Bronchial epithelial cell (primary cell): Measurements from ENCODE around the gene TXNRD2. TPM values are rescaled to one million over a fixed set of nuclear protein-coding genes. Genes with fewer than 3 reads are reported as not detected.

ENCODE experiments used
- DNase-seq: peaks from one replicate; pipeline ENCODE4 v3.0.0-alpha.2; 2010; ENCODE audit warnings: low read depth
- FAIRE-seq: peaks from 2 replicates; lab custom pipeline; 2011; peaks lifted over from hg19 to GRCh38; lab: Jason Lieb, UNC
- H3K27me3 ChIP-seq: 2 replicates; pipeline ENCODE4 v1.5.1; 2011; ENCODE audit warnings: low read length; ENCODE audit not compliant: control insufficient read depth, insufficient read depth
- H3K36me3 ChIP-seq: 2 replicates; pipeline ENCODE4 v1.5.1; 2011; ENCODE audit warnings: low read length; ENCODE audit not compliant: control insufficient read depth, insufficient read depth
- H3K4me3 ChIP-seq: 2 replicates; pipeline ENCODE4 v1.5.1; 2011; ENCODE audit warnings: mild to moderate bottlenecking, low read depth, low read length, control low read depth
- total RNA-seq: library from RNA; depleted of rRNA; stranded (reverse); fragments of >200 nt; gene quantifications from 2 replicates; pipeline ENCODE4 v1.2.1, GENCODE V29; 2014
- TF ChIP-seq, protein P1 (sequence below): IDR thresholded peaks from 2 replicates; pipeline ENCODE4 v1.5.1; 2011; ENCODE audit warnings: mild to moderate bottlenecking, moderate library complexity, low read length, control low read depth, inconsistent platforms; ENCODE audit not compliant: insufficient read depth, severe bottlenecking

Gene TXNRD2
- total RNA-seq, 1 donor from 2014 or later: 12.9 TPM

DNA sequence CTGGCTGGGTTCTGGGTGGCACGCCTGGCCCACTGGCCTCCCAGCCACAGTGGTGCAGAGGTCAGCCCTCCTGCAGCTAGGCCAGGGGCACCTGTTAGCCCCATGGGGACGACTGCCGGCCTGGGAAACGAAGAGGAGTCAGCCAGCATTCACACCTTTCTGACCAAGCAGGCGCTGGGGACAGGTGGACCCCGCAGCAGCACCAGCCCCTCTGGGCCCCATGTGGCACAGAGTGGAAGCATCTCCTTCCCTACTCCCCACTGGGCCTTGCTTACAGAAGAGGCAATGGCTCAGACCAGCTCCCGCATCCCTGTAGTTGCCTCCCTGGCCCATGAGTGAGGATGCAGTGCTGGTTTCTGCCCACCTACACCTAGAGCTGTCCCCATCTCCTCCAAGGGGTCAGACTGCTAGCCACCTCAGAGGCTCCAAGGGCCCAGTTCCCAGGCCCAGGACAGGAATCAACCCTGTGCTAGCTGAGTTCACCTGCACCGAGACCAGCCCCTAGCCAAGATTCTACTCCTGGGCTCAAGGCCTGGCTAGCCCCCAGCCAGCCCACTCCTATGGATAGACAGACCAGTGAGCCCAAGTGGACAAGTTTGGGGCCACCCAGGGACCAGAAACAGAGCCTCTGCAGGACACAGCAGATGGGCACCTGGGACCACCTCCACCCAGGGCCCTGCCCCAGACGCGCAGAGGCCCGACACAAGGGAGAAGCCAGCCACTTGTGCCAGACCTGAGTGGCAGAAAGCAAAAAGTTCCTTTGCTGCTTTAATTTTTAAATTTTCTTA is 27.7 kb upstream of the TXNRD2 start:
- no peak for FAIRE-seq
- DNase-seq: no peak
- Histone ChIP-seq H3K27me3 (no peaks in the 10 kb centered on the region), H3K36me3 (peaks cover 26% of the 10 kb centered on the region), H3K4me3 (no peak overlapping the region)
- TF ChIP-seq, protein P1, sequence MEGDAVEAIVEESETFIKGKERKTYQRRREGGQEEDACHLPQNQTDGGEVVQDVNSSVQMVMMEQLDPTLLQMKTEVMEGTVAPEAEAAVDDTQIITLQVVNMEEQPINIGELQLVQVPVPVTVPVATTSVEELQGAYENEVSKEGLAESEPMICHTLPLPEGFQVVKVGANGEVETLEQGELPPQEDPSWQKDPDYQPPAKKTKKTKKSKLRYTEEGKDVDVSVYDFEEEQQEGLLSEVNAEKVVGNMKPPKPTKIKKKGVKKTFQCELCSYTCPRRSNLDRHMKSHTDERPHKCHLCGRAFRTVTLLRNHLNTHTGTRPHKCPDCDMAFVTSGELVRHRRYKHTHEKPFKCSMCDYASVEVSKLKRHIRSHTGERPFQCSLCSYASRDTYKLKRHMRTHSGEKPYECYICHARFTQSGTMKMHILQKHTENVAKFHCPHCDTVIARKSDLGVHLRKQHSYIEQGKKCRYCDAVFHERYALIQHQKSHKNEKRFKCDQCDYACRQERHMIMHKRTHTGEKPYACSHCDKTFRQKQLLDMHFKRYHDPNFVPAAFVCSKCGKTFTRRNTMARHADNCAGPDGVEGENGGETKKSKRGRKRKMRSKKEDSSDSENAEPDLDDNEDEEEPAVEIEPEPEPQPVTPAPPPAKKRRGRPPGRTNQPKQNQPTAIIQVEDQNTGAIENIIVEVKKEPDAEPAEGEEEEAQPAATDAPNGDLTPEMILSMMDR: no peak

DNA sequence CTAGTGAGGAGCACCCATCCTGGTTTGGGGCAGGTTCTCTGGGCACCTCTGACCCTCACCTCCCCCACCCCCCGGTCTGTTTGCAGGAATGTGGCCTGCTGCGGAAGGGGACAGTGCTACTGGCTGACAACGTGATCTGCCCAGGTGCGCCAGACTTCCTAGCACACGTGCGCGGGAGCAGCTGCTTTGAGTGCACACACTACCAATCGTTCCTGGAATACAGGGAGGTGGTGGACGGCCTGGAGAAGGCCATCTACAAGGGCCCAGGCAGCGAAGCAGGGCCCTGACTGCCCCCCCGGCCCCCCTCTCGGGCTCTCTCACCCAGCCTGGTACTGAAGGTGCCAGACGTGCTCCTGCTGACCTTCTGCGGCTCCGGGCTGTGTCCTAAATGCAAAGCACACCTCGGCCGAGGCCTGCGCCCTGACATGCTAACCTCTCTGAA is 26.9 kb upstream of the TXNRD2 start:
- no peak for FAIRE-seq
- H3K4me3 ChIP-seq: no peak overlapping the region
- H3K36me3 ChIP-seq: peaks cover 33% of the 10 kb centered on the region
- TF ChIP-seq, protein P1: no peak
- H3K27me3 ChIP-seq: no peaks in the 10 kb centered on the region
- no peak for DNase-seq

DNA sequence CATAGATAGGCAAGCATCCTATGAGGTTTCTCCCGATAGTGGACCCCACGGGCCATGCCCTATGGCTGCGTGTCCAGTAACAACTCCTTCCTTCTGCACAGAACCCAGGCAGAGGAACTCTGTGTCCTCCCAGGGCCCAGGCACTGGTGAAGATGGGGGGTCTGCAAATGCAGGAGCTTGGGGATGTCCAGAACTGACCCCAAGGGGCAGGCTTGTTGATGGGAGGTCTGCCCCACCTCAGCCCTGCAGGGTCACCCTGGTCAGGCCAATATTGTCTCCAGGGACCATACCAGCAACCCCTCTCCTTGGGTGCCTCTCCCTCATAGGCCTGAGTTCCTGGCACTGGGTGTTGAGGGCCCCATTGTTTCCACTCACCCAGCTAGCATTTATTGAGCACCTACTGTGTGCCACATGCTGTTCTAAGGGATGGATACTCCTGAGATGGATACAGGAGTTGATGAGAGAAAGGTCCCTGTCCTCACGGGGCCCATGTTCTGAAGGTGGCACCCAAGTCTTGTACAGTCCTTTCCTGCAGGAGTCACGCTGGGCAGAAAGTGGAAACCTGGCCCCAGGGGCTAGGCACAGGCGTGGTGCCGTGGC is 26.3 kb upstream of the TXNRD2 start:
- no peak for FAIRE-seq
- DNase-seq: no peak
- TF ChIP-seq, protein P1: no peak
- no peaks in the 10 kb centered on the region for H3K27me3 ChIP-seq
- no peak overlapping the region for H3K4me3 ChIP-seq
- H3K36me3 ChIP-seq: peaks cover 33% of the 10 kb centered on the region

DNA sequence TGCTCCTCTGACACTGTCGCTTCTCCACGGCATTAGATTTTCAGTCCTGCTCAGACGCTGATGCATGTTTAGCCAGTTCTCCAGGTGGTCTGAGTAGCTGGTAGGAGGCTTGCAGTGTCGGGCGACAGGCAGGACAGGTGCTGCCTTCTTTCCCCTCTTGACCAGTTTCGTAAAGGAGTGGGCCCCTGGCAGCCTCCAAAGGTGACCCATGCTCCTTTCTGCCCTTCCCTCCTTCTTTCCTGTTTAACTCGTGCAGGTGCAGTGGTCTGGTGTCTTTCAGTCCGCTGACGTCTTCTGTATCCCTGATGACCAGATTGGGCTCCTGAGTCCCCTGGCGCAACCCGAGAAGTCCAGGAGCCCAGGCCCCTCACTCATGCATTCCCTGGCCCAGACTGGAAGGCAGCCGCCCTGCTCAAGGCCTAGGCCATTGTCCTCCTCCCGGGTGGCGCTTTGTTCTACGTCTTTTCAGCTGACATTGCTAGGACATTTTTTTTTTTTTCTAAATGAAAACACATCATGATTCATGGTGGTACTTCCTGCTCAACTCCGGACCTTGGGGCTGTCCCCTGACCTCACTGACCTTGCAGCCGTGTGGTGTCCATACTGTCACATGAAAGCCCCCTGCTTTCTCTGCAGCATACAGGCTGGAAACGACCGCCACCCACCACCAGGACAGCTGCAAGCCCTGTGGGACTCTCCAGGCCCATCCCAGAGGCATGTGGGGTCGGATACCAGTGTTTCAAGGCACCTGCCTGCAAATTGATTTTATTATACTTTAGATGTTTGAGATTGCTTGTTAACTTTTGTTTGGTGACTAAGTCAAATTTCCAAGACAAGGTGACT is 25.5 kb upstream of the TXNRD2 start:
- TF ChIP-seq, protein P1: no peak
- H3K27me3 ChIP-seq: no peaks in the 10 kb centered on the region
- no peak for FAIRE-seq
- H3K4me3 ChIP-seq: no peak overlapping the region
- H3K36me3 ChIP-seq: peaks cover 33% of the 10 kb centered on the region
- DNase-seq: no peak

DNA sequence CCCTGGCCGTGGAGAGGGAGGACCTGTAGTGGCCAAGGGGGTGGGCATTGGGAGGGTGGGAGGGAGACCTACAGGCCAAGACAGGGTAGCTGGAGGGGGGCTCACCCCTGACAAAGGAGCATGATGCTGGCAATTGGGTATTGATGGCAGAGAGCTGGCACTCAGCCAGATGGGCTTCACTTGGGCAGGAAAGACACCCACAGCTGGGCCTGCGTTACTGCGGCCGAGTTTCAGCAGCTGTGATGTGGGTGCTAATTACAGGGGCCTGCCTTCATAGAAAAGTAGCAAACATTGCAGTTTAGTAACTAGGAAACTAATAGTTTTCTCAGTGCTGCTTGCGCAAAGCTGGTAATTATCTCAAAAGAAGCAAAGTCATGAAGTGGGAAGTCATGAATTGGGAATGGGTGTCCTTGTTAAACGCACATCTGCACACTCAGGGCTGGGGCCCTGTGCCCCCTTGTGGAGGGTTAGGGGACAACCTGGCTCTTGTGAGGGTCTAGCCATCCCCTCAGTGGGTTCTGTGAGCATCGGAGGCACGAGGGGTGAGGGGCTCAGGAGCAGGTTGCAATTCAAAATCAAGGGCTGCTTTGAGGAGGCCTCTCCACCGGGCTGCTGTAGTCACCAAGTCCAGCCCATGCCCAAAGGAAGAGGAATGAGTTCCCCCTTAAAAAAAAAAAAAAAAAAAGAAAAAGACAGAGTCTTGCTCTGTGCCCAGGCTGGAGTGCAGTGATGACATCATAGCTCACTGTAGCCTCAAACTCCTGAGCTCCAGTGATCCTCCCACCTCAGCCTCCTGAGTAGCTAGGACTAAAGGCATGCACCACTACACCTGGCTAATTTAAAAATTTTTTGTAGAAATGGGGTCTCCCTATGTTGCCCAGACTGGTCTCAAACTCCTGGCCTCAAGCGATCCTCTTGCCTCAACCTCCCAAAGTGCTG is 24.4 kb upstream of the TXNRD2 start:
- FAIRE-seq: no peak
- DNase-seq: no peak
- TF ChIP-seq, protein P1: peak; percentile 36
- H3K36me3 ChIP-seq: peaks cover 30% of the 10 kb centered on the region
- no peak overlapping the region for H3K4me3 ChIP-seq
- no peaks in the 10 kb centered on the region for H3K27me3 ChIP-seq
